Measurements from ENCODE around the gene FGF22. TPM values are rescaled to one million over a fixed set of nuclear protein-coding genes. Genes with fewer than 3 reads are reported as not detected.

Gene FGF22
- total and polyA plus RNA-seq, 10 of the 15 experiments (the other 5 are each of a cell fraction or from before 2014, with no cell fraction given), result 0.05 TPM; not detected in 9

- peak; percentile 95 for FAIRE-seq
- Histone ChIP-seq H3K4me2 (ENCODE audit: control insufficient read depth, insufficient read depth) (peak overlapping the region; percentile 86), H3K36me3 (ENCODE audit: control insufficient read depth in 2 of 2, insufficient read depth in 2 of 2, low read length in 1 of 2) (no peaks in the 10 kb centered on the region), H3K79me2 (ENCODE audit: control insufficient read depth, insufficient read depth, low read length) (no peaks in the 10 kb centered on the region), H3K27ac (ENCODE audit: control insufficient read depth, insufficient read depth) (peak overlapping the region; percentile 84), H2AFZ (ENCODE audit: control insufficient read depth, low read depth, low read length) (peak overlapping the region; percentile 97), H4K20me1 (ENCODE audit: control insufficient read depth, insufficient read depth) (no peaks in the 10 kb centered on the region; the same call in 1 of the 2 replicates), H3K4me3 (peak overlapping the region; percentile 78; the same call in 1 of the 2 replicates), H3K9ac (ENCODE audit: control insufficient read depth, insufficient read depth, low read length) (peak overlapping the region; percentile 65; the same call in 1 of the 2 replicates), H3K27me3 (replicated peaks in 1 of 2; ENCODE audit: control insufficient read depth in 2 of 2, insufficient read depth in 2 of 2, low read length in 1 of 2) (no peaks in the 10 kb centered on the region), H3K4me1 (ENCODE audit: control insufficient read depth, insufficient read depth, low read length) (peaks cover 11% of the 10 kb centered on the region), H3K9me3 (replicated peaks; ENCODE audit: control insufficient read depth, insufficient read depth, low read length) (no peaks in the 10 kb centered on the region)
- ChIA-PET SMC1A (ENCODE audit: uncharacterized antibody, unreplicated experiment) (interaction anchor here (1.2 kb wide), 1 partner anchor 49 kb away, joined by 3 read pairs; no protein-coding TSS in a partner anchor), POLR2A (interaction anchor here (0.6 to 1.9 kb wide), 5 partner anchors 12 to 253 kb away, joined by 3 to 5 read pairs (median 5); no protein-coding TSS in a partner anchor), RAD21 (ENCODE audit: unreplicated experiment) (interaction anchor here (1.5 to 2.0 kb wide), 2 partner anchors 17 to 106 kb away, joined by 4 to 8 read pairs; partner anchors contain the start of gene RNF126), CTCF (interaction anchor here (1.4 kb wide), 1 partner anchor 53 kb away, joined by 4 read pairs; no protein-coding TSS in a partner anchor)
- ATAC-seq, result peak; percentile 87
- in situ Hi-C loops (cut with MboI), result no loop called here
- peak; percentile 93 for DNase-seq (ENCODE audit: low read depth, low spot score)
- WGBS (ENCODE audit: insufficient coverage, insufficient replicate concordance, low lambda C conversion rate, missing lambda C conversion rate), result 0% methylated on average over 41 of the region's 70 CpGs
- intact Hi-C loops (cut with micrococcal nuclease; ENCODE audit: unreplicated experiment), result loop anchor here (2.0 kb wide), 2 partner anchors 18 to 22 kb away; partner anchors contain the start of gene RNF126
- BruUV-seq (replicated peaks), result no TSS peak
- TF ChIP-seq NR2F1 (conservative IDR thresholded peaks at IDR 0.05) (0 out of 2 replicates have a peak, but pooled peaks have one; percentile 15), YY1 (IDR thresholded peaks at IDR 0.05; ENCODE audit: low read depth, low read length) (peak; percentile 45; the same call in 1 of the 2 replicates), MTA2 (IDR thresholded peaks at IDR 0.05; ENCODE audit: low read depth) (no peak), CEBPB (IDR thresholded peaks at IDR 0.05; ENCODE audit: borderline replicate concordance in 1 of 2, low read depth in 2 of 2, low read length in 2 of 2) (no peak), E2F4 (IDR thresholded peaks at IDR 0.05; ENCODE audit: low read depth, low read length) (no peak; the same call in 1 of the 2 replicates), GATAD2B (conservative IDR thresholded peaks at IDR 0.05; ENCODE audit: low read depth) (no peak; the same call in 1 of the 2 replicates), NFYB (IDR thresholded peaks at IDR 0.05; ENCODE audit: insufficient read depth, low read depth, low read length) (no peak), RELA (IDR thresholded peaks at IDR 0.05; ENCODE audit: borderline replicate concordance, partially characterized antibody) (peak; percentile 83), NBN (IDR thresholded peaks at IDR 0.05) (peak; percentile 87), SUPT20H (IDR thresholded peaks at IDR 0.05; ENCODE audit: borderline replicate concordance, control insufficient read depth, low read depth, low read length) (no peak), RAD21 (IDR thresholded peaks at IDR 0.05; ENCODE audit: insufficient read depth, low read depth, low read length) (no peak), FOXM1 (IDR thresholded peaks at IDR 0.05; ENCODE audit: low read depth, low read length) (no peak)
- TF ChIP-seq, protein P1, sequence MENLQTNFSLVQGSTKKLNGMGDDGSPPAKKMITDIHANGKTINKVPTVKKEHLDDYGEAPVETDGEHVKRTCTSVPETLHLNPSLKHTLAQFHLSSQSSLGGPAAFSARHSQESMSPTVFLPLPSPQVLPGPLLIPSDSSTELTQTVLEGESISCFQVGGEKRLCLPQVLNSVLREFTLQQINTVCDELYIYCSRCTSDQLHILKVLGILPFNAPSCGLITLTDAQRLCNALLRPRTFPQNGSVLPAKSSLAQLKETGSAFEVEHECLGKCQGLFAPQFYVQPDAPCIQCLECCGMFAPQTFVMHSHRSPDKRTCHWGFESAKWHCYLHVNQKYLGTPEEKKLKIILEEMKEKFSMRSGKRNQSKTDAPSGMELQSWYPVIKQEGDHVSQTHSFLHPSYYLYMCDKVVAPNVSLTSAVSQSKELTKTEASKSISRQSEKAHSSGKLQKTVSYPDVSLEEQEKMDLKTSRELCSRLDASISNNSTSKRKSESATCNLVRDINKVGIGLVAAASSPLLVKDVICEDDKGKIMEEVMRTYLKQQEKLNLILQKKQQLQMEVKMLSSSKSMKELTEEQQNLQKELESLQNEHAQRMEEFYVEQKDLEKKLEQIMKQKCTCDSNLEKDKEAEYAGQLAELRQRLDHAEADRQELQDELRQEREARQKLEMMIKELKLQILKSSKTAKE (IDR thresholded peaks at IDR 0.05; ENCODE audit: low read depth, poor library complexity, severe bottlenecking), result no peak
- TF ChIP-seq, protein P2, sequence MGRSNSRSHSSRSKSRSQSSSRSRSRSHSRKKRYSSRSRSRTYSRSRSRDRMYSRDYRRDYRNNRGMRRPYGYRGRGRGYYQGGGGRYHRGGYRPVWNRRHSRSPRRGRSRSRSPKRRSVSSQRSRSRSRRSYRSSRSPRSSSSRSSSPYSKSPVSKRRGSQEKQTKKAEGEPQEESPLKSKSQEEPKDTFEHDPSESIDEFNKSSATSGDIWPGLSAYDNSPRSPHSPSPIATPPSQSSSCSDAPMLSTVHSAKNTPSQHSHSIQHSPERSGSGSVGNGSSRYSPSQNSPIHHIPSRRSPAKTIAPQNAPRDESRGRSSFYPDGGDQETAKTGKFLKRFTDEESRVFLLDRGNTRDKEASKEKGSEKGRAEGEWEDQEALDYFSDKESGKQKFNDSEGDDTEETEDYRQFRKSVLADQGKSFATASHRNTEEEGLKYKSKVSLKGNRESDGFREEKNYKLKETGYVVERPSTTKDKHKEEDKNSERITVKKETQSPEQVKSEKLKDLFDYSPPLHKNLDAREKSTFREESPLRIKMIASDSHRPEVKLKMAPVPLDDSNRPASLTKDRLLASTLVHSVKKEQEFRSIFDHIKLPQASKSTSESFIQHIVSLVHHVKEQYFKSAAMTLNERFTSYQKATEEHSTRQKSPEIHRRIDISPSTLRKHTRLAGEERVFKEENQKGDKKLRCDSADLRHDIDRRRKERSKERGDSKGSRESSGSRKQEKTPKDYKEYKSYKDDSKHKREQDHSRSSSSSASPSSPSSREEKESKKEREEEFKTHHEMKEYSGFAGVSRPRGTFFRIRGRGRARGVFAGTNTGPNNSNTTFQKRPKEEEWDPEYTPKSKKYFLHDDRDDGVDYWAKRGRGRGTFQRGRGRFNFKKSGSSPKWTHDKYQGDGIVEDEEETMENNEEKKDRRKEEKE (IDR thresholded peaks at IDR 0.05), result no peak
These were observed 40.8 kb downstream of the FGF22 start for GRCh38 chr19:680287-681028.

All from GM12878 (cell line).